Transverse colon (tissue), 4 donors: ENCODE results near the gene TMEM245.

ENCODE experiments used
- EP300 ChIP-seq: sonication (generic); formaldehyde crosslinking; IDR thresholded peaks from one replicate; pipeline ENCODE4 v1.6.1; 2017; ENCODE audit warnings: antibody characterized with exemption, low read depth
- POLR2A ChIP-seq: fragments of 450-650 bp; IDR thresholded peaks from one replicate; pipeline ENCODE4 v1.6.1; 2016; ENCODE audit warnings: antibody characterized with exemption, mild to moderate bottlenecking, moderate library complexity
- POLR2AphosphoS5 ChIP-seq, 3 donors: sonication (generic); formaldehyde crosslinking; IDR thresholded peaks; one replicate each; pipeline ENCODE4 v1.6.1; 2016; ENCODE audit warnings: antibody characterized with exemption in 3 of 3
- TF ChIP-seq, protein P1 (sequence below), 5 experiments: fragments of 200-600 bp in 3 of 5; fragments of 450-650 bp in 2 of 5; sonication (generic) in 3 of 5; IDR thresholded peaks; 1 replicate in 2 of 5; 2 replicates in 3 of 5; pipeline ENCODE4 v1.5.1; 2016 to 2017; ENCODE audit warnings: antibody characterized with exemption in 5 of 5, inconsistent platforms in 3 of 5, mild to moderate bottlenecking in 2 of 5, moderate library complexity in 1 of 5

DNA sequence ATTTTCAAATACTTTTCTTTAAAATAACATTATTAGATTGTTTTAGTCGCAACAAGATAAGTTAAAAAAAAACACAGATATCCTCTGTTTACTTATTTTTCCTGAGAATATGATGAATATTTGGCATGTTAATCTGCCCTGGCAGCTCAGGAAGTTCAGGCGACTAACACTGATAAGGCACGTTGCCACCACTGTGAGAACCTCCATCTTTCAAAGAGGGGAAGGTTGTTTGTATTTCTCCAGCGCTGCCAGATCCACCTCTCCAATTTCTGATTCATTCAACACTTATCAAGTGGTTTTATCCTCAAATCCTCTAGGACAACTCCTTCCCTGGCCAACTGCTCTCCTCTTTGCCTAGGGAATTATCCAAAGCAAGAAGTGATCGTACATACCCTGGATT, 128.3 kb downstream of the TMEM245 start:
- TF ChIP-seq EP300, result no peak
- no peak for TF ChIP-seq POLR2A
- TF ChIP-seq, protein P1, sequence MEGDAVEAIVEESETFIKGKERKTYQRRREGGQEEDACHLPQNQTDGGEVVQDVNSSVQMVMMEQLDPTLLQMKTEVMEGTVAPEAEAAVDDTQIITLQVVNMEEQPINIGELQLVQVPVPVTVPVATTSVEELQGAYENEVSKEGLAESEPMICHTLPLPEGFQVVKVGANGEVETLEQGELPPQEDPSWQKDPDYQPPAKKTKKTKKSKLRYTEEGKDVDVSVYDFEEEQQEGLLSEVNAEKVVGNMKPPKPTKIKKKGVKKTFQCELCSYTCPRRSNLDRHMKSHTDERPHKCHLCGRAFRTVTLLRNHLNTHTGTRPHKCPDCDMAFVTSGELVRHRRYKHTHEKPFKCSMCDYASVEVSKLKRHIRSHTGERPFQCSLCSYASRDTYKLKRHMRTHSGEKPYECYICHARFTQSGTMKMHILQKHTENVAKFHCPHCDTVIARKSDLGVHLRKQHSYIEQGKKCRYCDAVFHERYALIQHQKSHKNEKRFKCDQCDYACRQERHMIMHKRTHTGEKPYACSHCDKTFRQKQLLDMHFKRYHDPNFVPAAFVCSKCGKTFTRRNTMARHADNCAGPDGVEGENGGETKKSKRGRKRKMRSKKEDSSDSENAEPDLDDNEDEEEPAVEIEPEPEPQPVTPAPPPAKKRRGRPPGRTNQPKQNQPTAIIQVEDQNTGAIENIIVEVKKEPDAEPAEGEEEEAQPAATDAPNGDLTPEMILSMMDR (IDR thresholded peaks at IDR 0.05), result no peak
- TF ChIP-seq POLR2AphosphoS5 (IDR thresholded peaks at IDR 0.05), result no peak
